ENCODE data around the gene BRCC3.
"Not testable (repeated sequence)": the region's sequence is repeated elsewhere in the genome, so short reads cannot be mapped to it uniquely, and the experiment has no call there.

Gene BRCC3

DNA sequence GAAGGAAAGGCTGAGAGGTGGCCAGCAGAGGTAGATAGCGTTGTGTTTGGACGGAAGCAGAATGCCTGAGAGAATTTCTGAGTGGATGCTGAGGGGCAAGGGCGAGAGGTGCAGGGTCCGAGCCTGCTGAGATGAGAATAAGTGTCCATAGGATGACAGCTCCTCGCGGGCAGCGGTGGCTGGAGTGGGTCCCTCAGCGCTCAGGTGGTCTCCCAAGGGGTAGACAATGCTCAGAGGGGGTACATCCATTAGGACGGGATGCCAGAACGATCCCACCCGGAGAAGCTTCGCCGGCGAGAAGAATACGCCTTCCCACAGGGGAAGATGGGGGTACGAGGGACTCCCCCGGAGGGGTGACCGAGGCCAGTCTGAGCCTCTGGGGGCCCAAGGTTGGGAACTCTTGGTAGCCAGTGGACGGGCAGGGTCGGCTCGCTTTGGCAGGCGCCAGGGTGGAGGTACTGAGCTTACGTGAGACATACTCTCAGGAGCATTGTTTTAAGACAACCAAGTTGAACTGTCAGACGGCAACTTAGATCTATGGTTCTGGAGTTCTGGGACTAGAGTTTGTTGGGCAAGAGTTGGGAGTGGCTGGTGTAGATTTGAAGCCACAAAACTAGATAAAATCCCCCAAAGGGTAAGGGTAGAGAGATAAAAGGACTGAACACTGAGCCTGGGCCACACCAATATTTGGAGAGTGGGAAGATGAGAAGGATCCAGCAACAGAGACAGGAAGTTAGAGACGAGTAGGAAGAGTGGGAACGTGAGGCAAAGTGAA is 15.8 kb downstream of the BRCC3 start:
- no peaks in the 10 kb centered on the region for H3K9me3 Mint-ChIP-seq
- no peak overlapping the region for H3K4me3 Mint-ChIP-seq
- peaks cover 26% of the 10 kb centered on the region for H3K36me3 Mint-ChIP-seq
- H3K27ac Mint-ChIP-seq, result no peak overlapping the region
- H3K4me1 Mint-ChIP-seq, result peaks cover 6% of the 10 kb centered on the region
- no peak for ATAC-seq
- H3K27me3 Mint-ChIP-seq, result no peaks in the 10 kb centered on the region

DNA sequence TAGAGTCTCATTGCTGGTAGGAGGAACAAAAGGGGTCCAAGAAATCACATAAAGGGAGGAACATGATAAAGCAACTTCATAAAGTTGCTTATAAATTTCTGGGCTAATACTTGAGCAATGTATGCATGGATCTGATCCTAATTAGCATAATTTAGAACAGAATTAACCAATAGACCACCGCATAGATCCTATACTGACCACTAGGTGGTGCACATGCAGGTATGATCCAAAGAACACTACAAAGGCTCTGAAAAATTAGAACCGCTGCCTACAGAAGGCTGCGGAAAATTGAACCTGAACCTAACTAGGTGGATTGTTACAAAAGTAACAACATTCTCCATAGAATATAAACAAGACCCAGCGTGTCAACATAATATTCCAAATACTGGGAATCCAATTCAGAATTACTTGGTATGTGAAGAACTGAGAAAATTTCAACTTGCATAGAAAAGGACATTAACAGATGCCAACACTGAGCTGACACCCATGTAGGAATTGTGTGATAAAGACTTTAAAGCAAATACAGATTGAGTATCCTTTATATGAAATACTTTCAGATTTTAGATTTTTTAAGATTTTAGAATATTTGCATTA is 23.3 kb downstream of the BRCC3 start:
- Mint-ChIP-seq H3K27ac (no peak overlapping the region), H3K36me3 (peaks cover 33% of the 10 kb centered on the region)
- ATAC-seq, result no peak

DNA sequence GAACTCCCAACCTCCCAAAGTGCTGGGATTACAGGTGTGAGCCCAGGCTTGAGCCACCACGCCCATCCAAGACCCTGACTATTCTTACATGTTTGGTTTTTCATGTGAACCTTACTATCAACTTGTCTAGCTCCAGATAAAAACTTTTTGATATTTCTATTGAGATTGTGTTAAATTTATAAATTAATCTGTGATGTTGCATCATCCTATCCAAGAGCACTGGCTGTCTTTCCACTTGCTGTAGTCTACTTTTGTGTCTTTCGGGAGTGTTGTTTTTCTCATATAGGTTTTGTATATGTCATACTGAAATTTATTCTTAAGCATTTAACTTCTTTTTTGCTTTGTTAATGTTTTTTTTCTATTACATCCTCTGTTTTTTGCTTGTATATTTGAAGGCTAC is 34.6 kb downstream of the BRCC3 start:
- H3K27me3 Mint-ChIP-seq, result no peaks in the 10 kb centered on the region
- H3K36me3 Mint-ChIP-seq, result peaks cover 33% of the 10 kb centered on the region
- H3K4me3 Mint-ChIP-seq, result no peak overlapping the region
- ATAC-seq, result no peak
- H3K9me3 Mint-ChIP-seq, result no peaks in the 10 kb centered on the region
- no peak overlapping the region for H3K27ac Mint-ChIP-seq
- no peaks in the 10 kb centered on the region for H3K4me1 Mint-ChIP-seq

More for the DNA sequence above, 23.3 kb downstream of the BRCC3 start:
- H3K4me3 Mint-ChIP-seq, result no peak overlapping the region
- H3K27me3 Mint-ChIP-seq, result no peaks in the 10 kb centered on the region
- no peaks in the 10 kb centered on the region for H3K9me3 Mint-ChIP-seq
- no peaks in the 10 kb centered on the region for H3K4me1 Mint-ChIP-seq

DNA sequence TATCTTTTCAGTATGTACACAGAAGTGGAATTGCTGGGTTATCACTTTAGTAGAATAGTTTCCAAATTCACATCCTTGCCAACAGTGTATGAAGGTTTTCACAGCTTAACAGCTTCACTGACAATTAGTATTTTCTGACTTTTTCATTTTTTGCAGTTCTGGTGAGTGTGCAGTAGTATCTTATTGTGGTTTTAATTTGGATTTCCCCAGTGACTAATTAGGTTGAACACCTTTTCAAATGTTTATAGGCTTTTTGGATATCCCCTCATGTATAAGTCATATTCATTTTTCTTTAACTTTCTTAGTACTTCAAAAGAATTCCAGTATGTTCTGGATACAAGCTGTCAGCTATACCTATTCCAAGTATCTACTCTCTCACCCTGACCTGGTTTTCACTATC is 37.1 kb downstream of the BRCC3 start:
- Mint-ChIP-seq H3K27me3 (no peaks in the 10 kb centered on the region), H3K9me3 (no peaks in the 10 kb centered on the region), H3K4me3 (no peak overlapping the region), H3K36me3 (peaks cover 41% of the 10 kb centered on the region), H3K27ac (no peak overlapping the region), H3K4me1 (no peaks in the 10 kb centered on the region)
- ATAC-seq, result no peak

DNA sequence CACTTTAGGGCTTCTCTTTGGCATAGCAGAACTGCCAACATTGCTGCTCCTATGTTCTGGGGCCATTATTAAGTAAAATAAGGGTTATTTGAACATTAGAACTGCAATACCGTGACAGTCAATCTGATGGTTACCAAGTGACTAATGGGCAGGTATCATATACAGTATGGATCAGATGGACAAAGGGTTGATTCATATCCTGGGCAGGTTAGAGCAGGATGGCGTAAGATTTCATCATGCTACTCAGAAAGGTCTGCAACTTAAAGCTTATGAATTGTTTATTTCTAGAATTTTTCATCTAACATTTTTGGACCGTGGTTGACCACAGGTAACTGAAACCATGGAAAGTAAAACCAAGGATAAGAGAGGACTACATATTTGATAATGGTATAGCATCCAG is 40.9 kb downstream of the BRCC3 start:
- Mint-ChIP-seq H3K27me3 (no peaks in the 10 kb centered on the region), H3K36me3 (peaks cover 44% of the 10 kb centered on the region), H3K4me3 (no peak overlapping the region), H3K4me1 (peaks cover 10% of the 10 kb centered on the region), H3K9me3 (no peaks in the 10 kb centered on the region), H3K27ac (no peak overlapping the region)
- ATAC-seq, result no peak

DNA sequence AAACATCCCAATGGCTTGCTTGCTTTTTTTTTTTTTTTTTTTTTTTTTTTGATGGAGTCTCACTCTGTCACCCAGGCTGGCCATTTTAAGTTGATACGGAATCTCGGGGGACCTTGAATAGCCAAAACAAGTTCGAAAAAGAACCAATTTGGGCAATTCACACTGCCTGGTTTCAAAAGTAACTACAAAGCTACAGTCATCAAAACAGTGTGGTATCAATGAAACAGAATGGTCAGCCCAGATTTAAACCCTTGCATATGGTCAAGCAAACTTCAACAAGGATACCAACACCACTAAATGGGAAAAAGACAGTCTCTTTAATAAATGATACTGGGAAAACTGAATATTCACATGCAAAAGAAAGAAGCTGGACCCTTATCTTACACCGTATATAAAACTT is 41.8 kb downstream of the BRCC3 start:
- peaks cover 10% of the 10 kb centered on the region for H3K4me1 Mint-ChIP-seq
- no peak overlapping the region for H3K4me3 Mint-ChIP-seq
- H3K36me3 Mint-ChIP-seq, result peaks cover 38% of the 10 kb centered on the region
- H3K27ac Mint-ChIP-seq, result no peak overlapping the region
- ATAC-seq, result no peak
- H3K27me3 Mint-ChIP-seq, result no peaks in the 10 kb centered on the region
- H3K9me3 Mint-ChIP-seq, result no peaks in the 10 kb centered on the region

DNA sequence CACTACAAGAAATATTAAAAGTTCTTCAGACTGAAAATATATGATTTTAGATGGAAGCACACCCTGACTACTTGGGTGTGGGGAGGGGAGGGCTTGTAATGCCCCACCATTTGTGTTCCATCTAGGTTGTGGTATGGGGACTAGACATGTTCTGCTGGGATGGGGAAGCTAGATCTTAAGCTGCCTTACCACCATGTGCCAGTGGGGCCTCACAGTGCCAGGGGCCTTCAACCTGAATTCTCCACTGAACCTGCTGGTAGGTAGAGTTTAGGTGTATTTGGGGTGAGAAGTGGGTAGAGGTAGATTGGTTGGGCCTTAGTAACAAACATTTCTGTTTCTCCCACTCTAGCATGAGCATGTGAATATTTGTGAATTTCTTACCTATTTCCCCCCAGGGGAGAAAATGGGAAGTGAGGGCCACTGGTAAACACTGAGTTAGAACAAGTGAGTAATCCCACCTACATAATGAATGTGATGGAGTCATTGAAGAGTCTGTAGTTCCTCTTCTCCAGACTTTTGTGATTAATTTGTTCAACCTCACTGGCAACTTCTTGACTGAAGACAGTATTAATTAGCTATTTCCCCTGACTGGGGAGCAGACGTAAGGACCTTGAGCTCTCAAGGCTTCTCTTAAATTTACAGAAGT is 44.0 kb downstream of the BRCC3 start:
- H3K4me3 Mint-ChIP-seq, result no peak overlapping the region
- H3K27me3 Mint-ChIP-seq, result no peaks in the 10 kb centered on the region
- no peaks in the 10 kb centered on the region for H3K9me3 Mint-ChIP-seq
- H3K4me1 Mint-ChIP-seq, result peaks cover 10% of the 10 kb centered on the region
- H3K36me3 Mint-ChIP-seq, result peaks cover 42% of the 10 kb centered on the region
- H3K27ac Mint-ChIP-seq, result no peak overlapping the region
- ATAC-seq, result no peak

DNA sequence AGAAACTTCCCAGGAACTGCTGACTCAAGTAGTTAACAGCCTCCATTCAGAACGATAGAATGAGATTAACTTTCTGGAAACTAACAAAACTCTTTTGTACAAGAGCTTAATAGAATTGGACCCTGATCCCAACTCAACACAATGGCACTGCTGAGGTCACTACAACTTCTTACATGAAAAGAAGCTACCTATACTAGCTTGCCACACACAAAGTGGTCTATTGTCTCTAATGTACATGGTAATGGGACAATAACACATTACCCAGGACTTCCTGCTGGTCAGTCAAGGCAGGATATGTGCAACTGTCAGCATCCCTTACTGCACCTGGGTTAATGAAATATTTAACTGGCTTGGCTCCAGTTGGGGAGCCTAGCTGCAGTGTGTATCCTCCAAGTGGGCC is 56.2 kb downstream of the BRCC3 start:
- ATAC-seq, result no peak
- H3K9me3 Mint-ChIP-seq, result peaks cover 12% of the 10 kb centered on the region
- no peaks in the 10 kb centered on the region for H3K27me3 Mint-ChIP-seq
- H3K36me3 Mint-ChIP-seq, result peaks cover 37% of the 10 kb centered on the region
- no peak overlapping the region for H3K4me3 Mint-ChIP-seq
- no peak overlapping the region for H3K27ac Mint-ChIP-seq
- no peaks in the 10 kb centered on the region for H3K4me1 Mint-ChIP-seq

DNA sequence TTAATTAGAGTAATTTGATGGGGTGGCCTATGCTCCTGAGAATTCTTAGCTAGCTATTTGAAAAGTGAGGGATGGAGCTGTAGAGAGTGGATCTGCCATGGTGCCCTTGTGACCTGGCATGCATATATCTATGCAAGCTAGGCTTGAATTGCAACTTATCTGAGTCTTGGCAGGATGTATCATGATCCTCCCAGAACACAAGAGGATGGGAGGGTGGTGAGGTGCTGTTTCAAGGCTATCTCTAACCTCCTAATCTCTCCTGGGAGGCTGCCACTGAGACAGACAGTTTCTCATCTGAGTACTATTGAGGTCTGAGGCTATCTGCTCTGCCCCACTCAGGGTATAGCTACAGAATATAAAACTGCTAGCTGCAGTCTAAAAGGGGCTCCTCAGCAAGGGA is 56.6 kb downstream of the BRCC3 start:
- Mint-ChIP-seq H3K27ac (no peak overlapping the region), H3K4me3 (no peak overlapping the region), H3K9me3 (peaks cover 12% of the 10 kb centered on the region), H3K4me1 (no peaks in the 10 kb centered on the region), H3K36me3 (peaks cover 34% of the 10 kb centered on the region), H3K27me3 (no peaks in the 10 kb centered on the region)
- ATAC-seq, result no peak

DNA sequence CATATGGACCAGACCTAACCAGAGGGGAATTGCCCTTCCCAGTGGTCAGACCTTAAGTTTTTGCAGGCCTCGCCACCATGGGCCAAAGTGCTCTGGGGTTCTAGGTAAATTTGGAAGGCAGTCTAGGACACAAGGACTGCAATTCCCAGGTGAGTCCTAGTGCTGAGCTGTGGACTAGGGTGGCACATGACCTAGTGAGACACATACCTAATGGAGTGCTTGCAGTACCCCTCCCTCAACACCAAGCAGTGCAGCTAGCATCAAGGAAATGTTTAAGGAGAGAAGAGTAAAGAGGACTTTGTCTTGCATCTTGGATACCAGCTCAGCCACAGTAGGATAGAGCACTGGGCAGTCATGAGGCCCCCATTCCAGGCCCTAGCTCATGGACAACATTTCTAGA is 60.8 kb downstream of the BRCC3 start:
- Mint-ChIP-seq H3K9me3 (peaks cover 7% of the 10 kb centered on the region), H3K27ac (no peak overlapping the region), H3K36me3 (no peaks in the 10 kb centered on the region), H3K4me1 (no peaks in the 10 kb centered on the region), H3K27me3 (no peaks in the 10 kb centered on the region), H3K4me3 (no peak overlapping the region)
- ATAC-seq, result no peak

DNA sequence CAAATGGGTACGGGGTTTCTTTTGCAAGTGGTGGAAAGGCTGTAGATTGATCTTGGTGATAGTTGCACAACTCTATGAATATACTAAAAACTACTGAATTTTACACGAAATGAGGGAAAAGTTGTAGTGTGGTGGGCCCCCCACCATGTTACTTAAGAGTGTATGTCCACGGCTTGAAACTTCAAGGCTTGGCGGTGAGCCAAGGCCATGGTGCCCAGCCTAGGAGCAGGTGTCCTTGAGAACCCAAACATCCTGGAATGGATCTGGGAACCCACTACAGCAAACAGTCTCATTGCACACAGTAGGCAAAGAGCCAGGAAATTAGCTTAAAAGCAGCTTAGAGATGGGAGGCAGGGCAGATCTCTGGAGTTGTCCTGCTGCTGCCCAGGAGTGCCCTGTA is 62.9 kb downstream of the BRCC3 start:
- ATAC-seq, result no peak
- Mint-ChIP-seq H3K9me3 (peaks cover 7% of the 10 kb centered on the region), H3K27me3 (no peaks in the 10 kb centered on the region), H3K27ac (no peak overlapping the region), H3K36me3 (no peaks in the 10 kb centered on the region), H3K4me1 (no peaks in the 10 kb centered on the region), H3K4me3 (no peak overlapping the region)

DNA sequence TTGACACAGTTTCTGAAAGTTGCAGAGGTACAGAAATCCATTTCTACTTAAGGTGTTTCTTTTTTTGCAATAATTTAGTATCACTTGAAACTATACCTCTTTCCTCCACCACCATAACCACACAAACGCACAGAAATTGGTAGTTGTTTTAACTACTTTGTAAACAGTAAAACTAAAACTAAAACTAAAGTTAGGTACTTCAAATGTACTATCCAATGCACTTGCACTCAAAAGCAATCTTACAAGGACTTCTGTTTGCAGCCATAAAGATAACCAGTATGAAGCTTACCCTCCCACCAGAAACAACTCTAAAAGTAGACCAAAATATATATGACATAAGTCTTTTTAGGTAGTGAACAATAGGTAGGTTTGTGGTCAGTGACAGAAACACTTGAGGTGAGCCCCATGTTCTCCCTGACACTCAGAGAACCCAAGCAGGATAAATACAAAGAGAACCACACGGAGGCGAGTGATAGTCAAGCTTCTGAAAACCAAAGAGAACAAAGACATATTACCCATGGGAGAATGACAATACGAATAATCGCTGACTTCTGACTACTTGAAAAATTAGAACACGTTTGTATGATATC is 72.7 kb downstream of the BRCC3 start:
- Mint-ChIP-seq H3K27ac (no peak overlapping the region), H3K4me3 (no peak overlapping the region), H3K36me3 (no peaks in the 10 kb centered on the region), H3K27me3 (no peaks in the 10 kb centered on the region), H3K4me1 (no peaks in the 10 kb centered on the region), H3K9me3 (no peaks in the 10 kb centered on the region)
- ATAC-seq, result no peak

DNA sequence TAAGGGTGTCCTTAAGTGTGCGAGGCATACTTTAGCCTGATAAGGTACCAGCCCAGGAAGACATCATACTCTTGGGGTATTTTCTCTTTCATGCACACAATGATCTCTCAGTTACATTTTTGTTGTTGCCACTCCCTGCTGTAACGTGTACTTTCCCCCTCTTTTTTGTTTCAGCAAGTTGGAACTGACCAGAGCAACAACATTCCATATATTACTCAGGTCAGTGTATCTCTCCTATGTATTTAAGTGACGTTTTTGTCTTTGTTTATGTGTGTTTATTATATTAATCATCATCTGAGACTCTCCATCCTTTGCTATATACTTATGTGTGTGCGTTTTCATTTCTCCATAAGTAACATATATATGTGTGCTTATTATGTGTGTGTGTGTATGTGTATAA is 73.6 kb downstream of the BRCC3 start:
- H3K4me1 Mint-ChIP-seq, result no peaks in the 10 kb centered on the region
- ATAC-seq, result no peak
- no peaks in the 10 kb centered on the region for H3K36me3 Mint-ChIP-seq
- no peaks in the 10 kb centered on the region for H3K9me3 Mint-ChIP-seq
- no peak overlapping the region for H3K27ac Mint-ChIP-seq
- no peak overlapping the region for H3K4me3 Mint-ChIP-seq
- H3K27me3 Mint-ChIP-seq, result no peaks in the 10 kb centered on the region

DNA sequence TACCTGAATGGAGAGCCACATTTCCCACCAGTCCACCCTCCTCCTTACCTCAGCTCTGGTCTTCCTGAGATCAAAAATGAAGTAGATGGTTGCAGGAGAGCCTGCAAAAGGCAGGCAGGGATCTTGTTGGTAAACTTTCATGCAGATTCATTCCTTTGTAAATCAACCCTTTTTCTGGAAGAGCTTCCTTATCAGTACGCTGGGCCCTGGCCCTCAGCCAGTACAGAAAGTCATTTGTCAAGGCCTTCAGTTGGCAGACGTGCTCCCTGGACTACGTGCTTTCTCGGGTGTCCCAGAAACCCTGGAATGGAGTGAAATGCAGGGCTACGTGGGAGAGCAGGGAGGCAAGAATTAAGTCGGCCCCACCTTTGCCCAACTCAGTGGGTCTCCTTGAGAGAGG is 76.3 kb downstream of the BRCC3 start:
- not testable (repeated sequence) for H3K4me1 Mint-ChIP-seq, H3K36me3 Mint-ChIP-seq, H3K27me3 Mint-ChIP-seq, H3K9me3 Mint-ChIP-seq, ATAC-seq, H3K27ac Mint-ChIP-seq, H3K4me3 Mint-ChIP-seq

DNA sequence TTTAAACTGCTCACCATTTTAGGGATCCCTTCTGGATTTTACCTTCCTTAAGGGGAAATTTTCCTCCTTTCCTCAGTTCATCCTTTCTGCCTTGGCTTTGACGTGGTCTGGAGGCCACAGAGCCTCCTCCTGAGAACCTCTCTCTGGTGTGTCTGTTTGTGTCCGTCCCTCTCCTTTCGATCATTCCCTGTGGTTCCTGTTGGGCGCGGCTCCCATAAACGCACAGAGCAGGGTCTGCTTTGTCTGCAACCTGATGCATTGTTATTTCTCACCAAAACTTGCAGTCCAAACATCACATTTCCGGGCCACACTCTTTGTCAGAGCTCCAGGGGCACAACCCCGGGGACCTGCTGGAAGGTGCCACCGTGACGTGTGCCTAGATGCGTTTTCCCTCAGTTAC is 76.9 kb downstream of the BRCC3 start:
- H3K9me3 Mint-ChIP-seq, H3K27me3 Mint-ChIP-seq, H3K4me1 Mint-ChIP-seq, ATAC-seq, H3K27ac Mint-ChIP-seq, H3K4me3 Mint-ChIP-seq, H3K36me3 Mint-ChIP-seq: not testable (repeated sequence)
